ENCODE data around the gene ITGA5. TPM values are rescaled to one million over a fixed set of nuclear protein-coding genes. Genes with fewer than 3 reads are reported as not detected.
A peak's percentile ranks its signal among the peaks of the same experiment; 100 is the strongest.

The ITGA5 gene
- total and polyA plus RNA-seq, 9 of the 15 experiments (the other 6 are each of a cell fraction or from before 2014, with no cell fraction given): 9.1 to 82.1 (median 47.4) TPM

DNA sequence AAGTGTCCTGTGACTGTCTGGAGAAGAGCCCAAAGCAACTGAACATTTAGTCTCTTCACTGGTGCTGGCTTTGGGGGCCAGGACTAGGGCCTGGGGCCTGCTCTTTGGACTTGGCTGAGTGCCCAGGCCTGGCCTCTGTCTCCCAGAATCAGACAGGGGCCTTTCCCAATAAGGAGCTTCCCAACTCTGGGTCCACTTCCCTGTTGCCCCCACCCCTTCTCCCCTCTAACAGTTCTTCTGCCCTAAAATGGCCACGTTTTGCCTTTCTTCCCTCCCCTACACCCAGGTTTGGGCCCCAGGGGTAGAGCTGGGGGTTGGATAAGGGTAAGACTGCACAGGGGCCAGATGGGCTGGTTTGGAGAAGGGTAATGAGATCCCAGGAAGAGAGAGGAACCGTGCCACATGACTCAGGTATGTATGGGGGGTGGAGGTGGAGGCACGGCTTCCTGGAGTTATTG is 10.0 kb upstream of the ITGA5 start (continued):
- no peak for TF ChIP-seq SIRT6 (IDR thresholded peaks at IDR 0.05; ENCODE audit: low read depth, low read length)
- TF ChIP-seq ELF2 (CRISPR knock-in tag; IDR thresholded peaks at IDR 0.05): no peak
- no peak for TF ChIP-seq USF1 (CRISPR knock-in tag; IDR thresholded peaks at IDR 0.05)
- peak in 1 of 2 experiments; percentile 23; a peak in 1 of 4 replicates for TF ChIP-seq MAZ (CRISPR knock-in tag; conservative IDR thresholded peaks at IDR 0.05 in 1 of 2, IDR thresholded peaks at IDR 0.05 in 1 of 2)
- TF ChIP-seq ID3 (CRISPR knock-in tag; IDR thresholded peaks at IDR 0.05): no peak
- TF ChIP-seq ID3 (tag; IDR thresholded peaks at IDR 0.05): 0 out of 2 replicates have a peak, but pooled peaks have one; percentile 30
- peak in 1 of 3 experiments; percentile 15 for TF ChIP-seq YY1 (IDR thresholded peaks at IDR 0.05; ENCODE audit: borderline replicate concordance in 1 of 3, control insufficient read depth in 1 of 3, extremely low read depth in 1 of 3, insufficient read depth in 3 of 3, insufficient read length in 1 of 3, insufficient replicate concordance in 2 of 3, low read depth in 1 of 3, low read length in 2 of 3)
- peak; percentile 67; the same call in 1 of the 2 replicates for TF ChIP-seq ZBTB17 (CRISPR knock-in tag; IDR thresholded peaks at IDR 0.05)
- 0 out of 2 replicates have a peak, but pooled peaks have one; percentile 22 for TF ChIP-seq ZNF766 (CRISPR knock-in tag; conservative IDR thresholded peaks at IDR 0.05)
- TF ChIP-seq, protein P1, sequence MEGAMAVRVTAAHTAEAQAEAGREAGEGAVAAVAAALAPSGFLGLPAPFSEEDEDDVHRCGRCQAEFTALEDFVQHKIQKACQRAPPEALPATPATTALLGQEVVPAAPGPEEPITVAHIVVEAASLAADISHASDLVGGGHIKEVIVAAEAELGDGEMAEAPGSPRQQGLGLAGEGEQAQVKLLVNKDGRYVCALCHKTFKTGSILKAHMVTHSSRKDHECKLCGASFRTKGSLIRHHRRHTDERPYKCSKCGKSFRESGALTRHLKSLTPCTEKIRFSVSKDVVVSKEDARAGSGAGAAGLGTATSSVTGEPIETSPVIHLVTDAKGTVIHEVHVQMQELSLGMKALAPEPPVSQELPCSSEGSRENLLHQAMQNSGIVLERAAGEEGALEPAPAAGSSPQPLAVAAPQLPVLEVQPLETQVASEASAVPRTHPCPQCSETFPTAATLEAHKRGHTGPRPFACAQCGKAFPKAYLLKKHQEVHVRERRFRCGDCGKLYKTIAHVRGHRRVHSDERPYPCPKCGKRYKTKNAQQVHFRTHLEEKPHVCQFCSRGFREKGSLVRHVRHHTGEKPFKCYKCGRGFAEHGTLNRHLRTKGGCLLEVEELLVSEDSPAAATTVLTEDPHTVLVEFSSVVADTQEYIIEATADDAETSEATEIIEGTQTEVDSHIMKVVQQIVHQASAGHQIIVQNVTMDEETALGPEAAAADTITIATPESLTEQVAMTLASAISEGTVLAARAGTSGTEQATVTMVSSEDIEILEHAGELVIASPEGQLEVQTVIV (CRISPR knock-in tag; IDR thresholded peaks at IDR 0.05; ENCODE audit: borderline replicate concordance): no peak
- TF ChIP-seq ZBTB9 (CRISPR knock-in tag; IDR thresholded peaks at IDR 0.05): 0 out of 2 replicates have a peak, but pooled peaks have one; percentile 56
